Measurements from ENCODE around the gene TSC22D2.

DNA sequence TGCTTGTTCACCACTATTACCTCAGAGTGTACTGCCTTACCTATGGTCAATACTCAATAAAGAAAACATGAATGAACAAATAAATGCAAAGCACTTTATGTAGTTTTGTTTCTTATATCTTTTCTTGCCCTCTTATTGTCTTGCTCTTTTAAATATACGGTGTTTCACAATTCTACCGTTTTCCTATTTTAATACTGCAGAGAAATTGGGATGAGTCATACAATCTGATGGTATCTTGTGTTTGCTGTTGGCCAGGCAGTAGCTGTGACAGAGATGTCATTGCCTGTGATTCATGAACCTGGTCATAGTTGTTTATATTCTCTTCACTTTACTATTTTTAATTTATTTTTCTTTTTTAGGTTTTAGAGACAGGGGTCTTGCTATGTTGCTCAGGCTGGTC lies 89.9 kb downstream of the TSC22D2 start:
- TF ChIP-seq, protein P1, sequence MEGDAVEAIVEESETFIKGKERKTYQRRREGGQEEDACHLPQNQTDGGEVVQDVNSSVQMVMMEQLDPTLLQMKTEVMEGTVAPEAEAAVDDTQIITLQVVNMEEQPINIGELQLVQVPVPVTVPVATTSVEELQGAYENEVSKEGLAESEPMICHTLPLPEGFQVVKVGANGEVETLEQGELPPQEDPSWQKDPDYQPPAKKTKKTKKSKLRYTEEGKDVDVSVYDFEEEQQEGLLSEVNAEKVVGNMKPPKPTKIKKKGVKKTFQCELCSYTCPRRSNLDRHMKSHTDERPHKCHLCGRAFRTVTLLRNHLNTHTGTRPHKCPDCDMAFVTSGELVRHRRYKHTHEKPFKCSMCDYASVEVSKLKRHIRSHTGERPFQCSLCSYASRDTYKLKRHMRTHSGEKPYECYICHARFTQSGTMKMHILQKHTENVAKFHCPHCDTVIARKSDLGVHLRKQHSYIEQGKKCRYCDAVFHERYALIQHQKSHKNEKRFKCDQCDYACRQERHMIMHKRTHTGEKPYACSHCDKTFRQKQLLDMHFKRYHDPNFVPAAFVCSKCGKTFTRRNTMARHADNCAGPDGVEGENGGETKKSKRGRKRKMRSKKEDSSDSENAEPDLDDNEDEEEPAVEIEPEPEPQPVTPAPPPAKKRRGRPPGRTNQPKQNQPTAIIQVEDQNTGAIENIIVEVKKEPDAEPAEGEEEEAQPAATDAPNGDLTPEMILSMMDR (IDR thresholded peaks at IDR 0.05), result no peak
- no peak for TF ChIP-seq POLR2A (IDR thresholded peaks at IDR 0.05)
